Keratinocyte (primary cell): ENCODE measurements around the gene MTERF4. TPM values are rescaled to one million over a fixed set of nuclear protein-coding genes. Genes with fewer than 3 reads are reported as not detected.

ENCODE experiments used
- DNase-seq: peaks from one replicate; pipeline ENCODE4 v3.0.0-alpha.2; 2011; ENCODE audit warnings: low read depth, missing footprints, low spot score
- FAIRE-seq: peaks from 2 replicates; lab custom pipeline; 2011; peaks lifted over from hg19 to GRCh38; lab: Jason Lieb, UNC
- H2AFZ ChIP-seq: 2 replicates; pipeline ENCODE4 v1.6.0; 2012; ENCODE audit warnings: low read length, control low read depth, inconsistent platforms; ENCODE audit not compliant: control insufficient read depth
- H3K27ac ChIP-seq: 2 replicates; pipeline ENCODE4 v1.5.1; 2011; ENCODE audit warnings: low read length; ENCODE audit not compliant: control insufficient read depth, insufficient read depth
- H3K27me3 ChIP-seq: 3 replicates; pipeline ENCODE4 v1.6.0; 2011; ENCODE audit warnings: low read length; ENCODE audit not compliant: control insufficient read depth, insufficient read depth; ENCODE audit errors: extremely low read depth
- H3K36me3 ChIP-seq, 2 experiments: 2 replicates in 1 of 2; 3 replicates in 1 of 2; pipeline ENCODE4 v1.5.1; 2011; ENCODE audit warnings: low read length in 2 of 2, mild to moderate bottlenecking in 1 of 2; ENCODE audit not compliant: control insufficient read depth in 2 of 2, insufficient read depth in 2 of 2; ENCODE audit errors: extremely low read depth in 1 of 2
- H3K4me1 ChIP-seq: 3 replicates; pipeline ENCODE4 v1.5.1; 2011; ENCODE audit warnings: low read length; ENCODE audit not compliant: control insufficient read depth, insufficient read depth; ENCODE audit errors: extremely low read depth
- H3K4me2 ChIP-seq: 3 replicates; pipeline ENCODE4 v1.6.0; 2011; ENCODE audit warnings: low read depth, low read length; ENCODE audit not compliant: control insufficient read depth, insufficient read depth; ENCODE audit errors: extremely low read depth
- H3K4me3 ChIP-seq, 3 experiments: fragments of 200-600 bp in 1 of 3; sonication (generic) in 1 of 3; 2 replicates in 2 of 3; 3 replicates in 1 of 3; pipeline ENCODE4 v1.5.1; 2011 to 2016; ENCODE audit warnings: low read length in 3 of 3, mild to moderate bottlenecking in 3 of 3, control low read depth in 2 of 3, inconsistent platforms in 1 of 3, low read depth in 1 of 3, mixed read lengths in 1 of 3, mixed run types in 1 of 3, moderate library complexity in 1 of 3; ENCODE audit not compliant: control insufficient read depth in 2 of 3, insufficient read depth in 2 of 3; ENCODE audit errors: extremely low read depth in 1 of 3
- H3K79me2 ChIP-seq: 2 replicates; pipeline ENCODE4 v1.6.0; 2012; ENCODE audit warnings: low read length; ENCODE audit not compliant: control insufficient read depth, insufficient read depth
- H3K9ac ChIP-seq: 3 replicates; pipeline ENCODE4 v1.6.0; 2011; ENCODE audit warnings: low read length; ENCODE audit not compliant: control insufficient read depth, insufficient read depth; ENCODE audit errors: extremely low read depth
- H3K9me1 ChIP-seq: 3 replicates; pipeline ENCODE4 v1.6.0; 2011; ENCODE audit warnings: low read length; ENCODE audit not compliant: control insufficient read depth, insufficient read depth; ENCODE audit errors: extremely low read depth
- H3K9me3 ChIP-seq: 2 replicates; pipeline ENCODE4 v1.5.1; 2012; ENCODE audit warnings: low read depth, low read length; ENCODE audit not compliant: control insufficient read depth
- H4K20me1 ChIP-seq: 3 replicates; pipeline ENCODE4 v1.6.0; 2011; ENCODE audit warnings: low read length; ENCODE audit not compliant: control insufficient read depth, insufficient read depth; ENCODE audit errors: extremely low read depth
- CTCF ChIP-seq, 3 experiments: IDR thresholded peaks in 1 of 3; conservative IDR thresholded peaks in 1 of 3; optimal IDR thresholded peaks in 1 of 3; 2 replicates in 2 of 3; 3 replicates in 1 of 3; pipeline versions ENCODE3 to v1.5.1; 2011; ENCODE audit warnings: low read length in 3 of 3, mild to moderate bottlenecking in 3 of 3, moderate library complexity in 2 of 3, control low read depth in 1 of 3, inconsistent platforms in 1 of 3; ENCODE audit not compliant: insufficient read depth in 2 of 3; ENCODE audit errors: extremely low read depth in 1 of 3
- EZH2 ChIP-seq: IDR thresholded peaks from one replicate; pipeline ENCODE4 v1.6.1; 2012; ENCODE audit warnings: inconsistent platforms, mild to moderate bottlenecking, low read length, moderate library complexity
- dilution Hi-C: fragments of 300-500 bp; cut with MboI; formaldehyde crosslinking; loops from one replicate; pipeline ENCODE4 v1.7.0; 2020; ENCODE audit warnings: low sequenced_read_pairs; ENCODE audit not compliant: extremely low pct_ligation_motif_present
- polyA plus RNA-seq, 5 experiments: library from polyadenylated mRNA; depleted of rRNA in 3 of 5; stranded (reverse) in 3 of 5; stranded (forward) in 1 of 5; unstranded in 1 of 5; fragments of >200 nt; gene quantifications; 1 replicate in 1 of 5; 2 replicates in 3 of 5; 3 replicates in 1 of 5; pipeline versions ENCODE4 v1.2.1 to v1.2.3, GENCODE V29; 2011 to 2012; ENCODE audit warnings: missing spikeins in 2 of 5, low read depth in 1 of 5, low replicate concordance in 1 of 5

The MTERF4 gene
- polyA plus RNA-seq, 1 donor (not counting 4 experiments of a cell fraction or from before 2014, with no cell fraction given), result 28.5 TPM

GRCh38 chr2:241070361-241070760 lies 31.7 kb downstream of the MTERF4 start:
- H2AFZ ChIP-seq, result no peak overlapping the region
- no peak overlapping the region for H3K4me2 ChIP-seq
- H3K9me3 ChIP-seq, result no peaks in the 10 kb centered on the region
- H3K4me1 ChIP-seq, result no peaks in the 10 kb centered on the region
- FAIRE-seq (no peak), DNase-seq (no peak)
- H3K4me3 ChIP-seq, result no peak overlapping the region
- no peak overlapping the region for H3K9ac ChIP-seq
- H3K27ac ChIP-seq, result no peak overlapping the region
- dilution Hi-C loops, result no loop called here
- H3K27me3 ChIP-seq, result peaks cover 7% of the 10 kb centered on the region
- no peaks in the 10 kb centered on the region for H4K20me1 ChIP-seq
- H3K9me1 ChIP-seq, result no peaks in the 10 kb centered on the region
- no peaks in the 10 kb centered on the region for H3K79me2 ChIP-seq
- H3K36me3 ChIP-seq, result peaks cover 0 to 2% of the 10 kb centered on the region in 2 experiments
- no peak for TF ChIP-seq EZH2
- no peak for TF ChIP-seq CTCF (optimal IDR thresholded peaks at IDR 0.05 in 1 of 3, IDR thresholded peaks at IDR 0.05 in 1 of 3, conservative IDR thresholded peaks at IDR 0.05 in 1 of 3; ENCODE audit: extremely low read depth in 1 of 3, insufficient read depth in 2 of 3, low read length in 3 of 3)

DNA sequence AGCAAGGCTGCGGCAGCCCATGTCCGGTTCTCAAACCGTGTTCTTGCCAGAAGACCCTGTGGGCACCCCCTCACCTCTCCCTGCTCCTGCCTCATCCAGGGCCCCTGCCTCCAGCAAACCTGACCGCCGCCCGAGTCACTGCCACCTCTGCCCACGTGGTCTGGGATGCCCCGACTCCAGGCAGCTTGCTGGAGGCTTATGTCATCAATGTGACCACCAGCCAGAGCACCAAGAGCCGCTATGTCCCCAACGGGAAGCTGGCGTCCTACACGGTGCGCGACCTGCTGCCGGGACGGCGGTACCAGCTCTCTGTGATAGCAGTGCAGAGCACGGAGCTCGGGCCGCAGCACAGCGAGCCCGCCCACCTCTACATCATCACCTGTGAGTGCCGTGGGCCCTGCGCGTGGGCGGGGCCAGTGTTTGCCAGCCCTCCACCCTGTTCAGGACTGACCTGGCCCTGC lies 32.2 kb downstream of the MTERF4 start:
- H2AFZ ChIP-seq, result no peak overlapping the region
- dilution Hi-C loops, result no loop called here
- H3K4me1 ChIP-seq, result no peaks in the 10 kb centered on the region
- H3K4me2 ChIP-seq, result no peak overlapping the region
- peaks cover 7% of the 10 kb centered on the region for H3K27me3 ChIP-seq
- H3K79me2 ChIP-seq, result no peaks in the 10 kb centered on the region
- H3K9ac ChIP-seq, result no peak overlapping the region
- no peaks in the 10 kb centered on the region for H3K9me3 ChIP-seq
- no peak overlapping the region for H3K4me3 ChIP-seq
- H3K9me1 ChIP-seq, result no peaks in the 10 kb centered on the region
- DNase-seq (no peak), FAIRE-seq (no peak)
- H3K36me3 ChIP-seq, result no peaks in the 10 kb centered on the region
- no peak for TF ChIP-seq EZH2
- TF ChIP-seq CTCF (optimal IDR thresholded peaks at IDR 0.05 in 1 of 3, IDR thresholded peaks at IDR 0.05 in 1 of 3, conservative IDR thresholded peaks at IDR 0.05 in 1 of 3; ENCODE audit: extremely low read depth in 1 of 3, insufficient read depth in 2 of 3, low read length in 3 of 3), result no peak
- H3K27ac ChIP-seq, result no peak overlapping the region
- no peaks in the 10 kb centered on the region for H4K20me1 ChIP-seq
